ENCODE measurements around the gene MTA3. TPM values are rescaled to one million over a fixed set of nuclear protein-coding genes. Genes with fewer than 3 reads are reported as not detected.

Gene MTA3
- total and polyA plus RNA-seq, 9 of the 15 experiments (the other 6 are each of a cell fraction or from before 2014, with no cell fraction given) = 12.4 to 39.6 (median 23.5) TPM

DNA sequence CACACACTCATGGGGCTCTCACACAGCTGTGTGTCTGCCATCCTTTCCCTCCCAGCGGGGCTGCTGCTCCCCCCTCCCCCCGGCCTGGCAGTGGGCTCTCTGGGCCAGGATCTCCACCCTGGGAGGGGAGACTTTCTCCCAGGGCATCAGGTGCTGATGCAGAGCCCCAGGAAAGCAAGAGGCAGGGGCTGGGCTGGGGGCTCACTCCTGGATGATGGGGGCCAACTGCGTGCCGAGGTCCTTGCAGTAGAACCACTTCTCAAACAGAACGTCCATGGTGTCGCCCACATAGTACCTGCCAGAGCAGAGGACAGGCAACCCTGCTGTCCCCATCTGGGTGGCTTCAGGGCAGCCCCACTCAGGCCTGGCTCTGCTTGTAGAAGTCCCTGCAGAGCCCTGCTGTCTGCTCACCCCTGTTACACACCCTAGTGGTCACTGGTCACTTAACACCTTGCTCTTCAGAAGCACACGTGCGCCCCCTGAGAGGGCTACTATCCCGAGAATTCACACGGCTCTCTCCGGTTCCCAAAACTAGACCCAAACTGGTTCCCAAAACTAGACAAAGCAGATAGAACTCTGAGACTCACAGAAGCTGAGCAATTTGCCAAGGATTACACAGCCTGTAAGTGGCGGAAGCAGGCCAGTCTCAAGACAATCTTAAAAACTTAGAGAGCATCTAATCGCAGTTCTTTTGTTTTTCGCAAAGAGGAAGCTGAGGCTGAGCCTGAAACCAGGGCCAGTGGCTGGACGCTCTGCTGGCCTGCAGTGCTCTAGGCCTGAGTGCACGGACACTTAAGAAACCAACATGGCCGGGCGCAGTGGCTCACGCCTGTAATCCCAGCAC, 202.1 kb downstream of the MTA3 start (continued):
- TF ChIP-seq, protein P1, sequence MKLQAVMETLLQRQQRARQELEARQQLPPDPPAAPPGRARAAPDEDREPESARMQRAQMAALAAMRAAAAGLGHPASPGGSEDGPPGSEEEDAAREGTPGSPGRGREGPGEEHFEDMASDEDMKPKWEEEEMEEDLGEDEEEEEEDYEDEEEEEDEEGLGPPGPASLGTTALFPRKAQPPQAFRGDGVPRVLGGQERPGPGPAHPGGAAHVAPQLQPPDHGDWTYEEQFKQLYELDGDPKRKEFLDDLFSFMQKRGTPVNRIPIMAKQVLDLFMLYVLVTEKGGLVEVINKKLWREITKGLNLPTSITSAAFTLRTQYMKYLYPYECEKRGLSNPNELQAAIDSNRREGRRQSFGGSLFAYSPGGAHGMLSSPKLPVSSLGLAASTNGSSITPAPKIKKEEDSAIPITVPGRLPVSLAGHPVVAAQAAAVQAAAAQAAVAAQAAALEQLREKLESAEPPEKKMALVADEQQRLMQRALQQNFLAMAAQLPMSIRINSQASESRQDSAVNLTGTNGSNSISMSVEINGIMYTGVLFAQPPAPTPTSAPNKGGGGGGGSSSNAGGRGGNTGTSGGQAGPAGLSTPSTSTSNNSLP (IDR thresholded peaks at IDR 0.05; ENCODE audit: borderline replicate concordance, low read depth, low read length) = no peak
- TF ChIP-seq, protein P2, sequence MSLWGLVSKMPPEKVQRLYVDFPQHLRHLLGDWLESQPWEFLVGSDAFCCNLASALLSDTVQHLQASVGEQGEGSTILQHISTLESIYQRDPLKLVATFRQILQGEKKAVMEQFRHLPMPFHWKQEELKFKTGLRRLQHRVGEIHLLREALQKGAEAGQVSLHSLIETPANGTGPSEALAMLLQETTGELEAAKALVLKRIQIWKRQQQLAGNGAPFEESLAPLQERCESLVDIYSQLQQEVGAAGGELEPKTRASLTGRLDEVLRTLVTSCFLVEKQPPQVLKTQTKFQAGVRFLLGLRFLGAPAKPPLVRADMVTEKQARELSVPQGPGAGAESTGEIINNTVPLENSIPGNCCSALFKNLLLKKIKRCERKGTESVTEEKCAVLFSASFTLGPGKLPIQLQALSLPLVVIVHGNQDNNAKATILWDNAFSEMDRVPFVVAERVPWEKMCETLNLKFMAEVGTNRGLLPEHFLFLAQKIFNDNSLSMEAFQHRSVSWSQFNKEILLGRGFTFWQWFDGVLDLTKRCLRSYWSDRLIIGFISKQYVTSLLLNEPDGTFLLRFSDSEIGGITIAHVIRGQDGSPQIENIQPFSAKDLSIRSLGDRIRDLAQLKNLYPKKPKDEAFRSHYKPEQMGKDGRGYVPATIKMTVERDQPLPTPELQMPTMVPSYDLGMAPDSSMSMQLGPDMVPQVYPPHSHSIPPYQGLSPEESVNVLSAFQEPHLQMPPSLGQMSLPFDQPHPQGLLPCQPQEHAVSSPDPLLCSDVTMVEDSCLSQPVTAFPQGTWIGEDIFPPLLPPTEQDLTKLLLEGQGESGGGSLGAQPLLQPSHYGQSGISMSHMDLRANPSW (CRISPR knock-in tag; IDR thresholded peaks at IDR 0.05) = 0 out of 2 replicates have a peak, but pooled peaks have one; percentile 79
- TF ChIP-seq CBX5 (IDR thresholded peaks at IDR 0.05; ENCODE audit: borderline replicate concordance, low read depth) (no peak), HMG20A (CRISPR knock-in tag; conservative IDR thresholded peaks at IDR 0.05) (no peak), CREM (IDR thresholded peaks at IDR 0.05; ENCODE audit: low read depth) (0 out of 2 replicates have a peak, but pooled peaks have one; percentile 31), ZNF780A (CRISPR knock-in tag; IDR thresholded peaks at IDR 0.05) (no peak), PURB (CRISPR knock-in tag; IDR thresholded peaks at IDR 0.05; ENCODE audit: low read depth) (no peak), ZBTB7A (IDR thresholded peaks at IDR 0.05; ENCODE audit: borderline replicate concordance, control insufficient read depth, low read depth, low read length) (peak; percentile 51; the same call in 1 of the 2 replicates), TSC22D4 (tag; IDR thresholded peaks at IDR 0.05) (no peak), RAD21 (CRISPR knock-in tag; conservative IDR thresholded peaks at IDR 0.05 in 1 of 2, IDR thresholded peaks at IDR 0.05 in 1 of 2) (peak; percentile 68 to 89), YBX1 (IDR thresholded peaks at IDR 0.05) (no peak), TARDBP (IDR thresholded peaks at IDR 0.05) (no peak), NFE2L1 (tag; IDR thresholded peaks at IDR 0.05; ENCODE audit: borderline replicate concordance, low read depth) (no peak), ZZZ3 (IDR thresholded peaks at IDR 0.05) (no peak), PHF20 (IDR thresholded peaks at IDR 0.05; ENCODE audit: partially characterized antibody) (no peak), ZNF224 (CRISPR knock-in tag; IDR thresholded peaks at IDR 0.05) (no peak)
- TF ChIP-seq, protein P3, sequence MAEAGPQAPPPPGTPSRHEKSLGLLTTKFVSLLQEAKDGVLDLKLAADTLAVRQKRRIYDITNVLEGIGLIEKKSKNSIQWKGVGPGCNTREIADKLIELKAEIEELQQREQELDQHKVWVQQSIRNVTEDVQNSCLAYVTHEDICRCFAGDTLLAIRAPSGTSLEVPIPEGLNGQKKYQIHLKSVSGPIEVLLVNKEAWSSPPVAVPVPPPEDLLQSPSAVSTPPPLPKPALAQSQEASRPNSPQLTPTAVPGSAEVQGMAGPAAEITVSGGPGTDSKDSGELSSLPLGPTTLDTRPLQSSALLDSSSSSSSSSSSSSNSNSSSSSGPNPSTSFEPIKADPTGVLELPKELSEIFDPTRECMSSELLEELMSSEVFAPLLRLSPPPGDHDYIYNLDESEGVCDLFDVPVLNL (CRISPR knock-in tag; IDR thresholded peaks at IDR 0.05; ENCODE audit: low read depth) = no peak
- TF ChIP-seq, protein P4, sequence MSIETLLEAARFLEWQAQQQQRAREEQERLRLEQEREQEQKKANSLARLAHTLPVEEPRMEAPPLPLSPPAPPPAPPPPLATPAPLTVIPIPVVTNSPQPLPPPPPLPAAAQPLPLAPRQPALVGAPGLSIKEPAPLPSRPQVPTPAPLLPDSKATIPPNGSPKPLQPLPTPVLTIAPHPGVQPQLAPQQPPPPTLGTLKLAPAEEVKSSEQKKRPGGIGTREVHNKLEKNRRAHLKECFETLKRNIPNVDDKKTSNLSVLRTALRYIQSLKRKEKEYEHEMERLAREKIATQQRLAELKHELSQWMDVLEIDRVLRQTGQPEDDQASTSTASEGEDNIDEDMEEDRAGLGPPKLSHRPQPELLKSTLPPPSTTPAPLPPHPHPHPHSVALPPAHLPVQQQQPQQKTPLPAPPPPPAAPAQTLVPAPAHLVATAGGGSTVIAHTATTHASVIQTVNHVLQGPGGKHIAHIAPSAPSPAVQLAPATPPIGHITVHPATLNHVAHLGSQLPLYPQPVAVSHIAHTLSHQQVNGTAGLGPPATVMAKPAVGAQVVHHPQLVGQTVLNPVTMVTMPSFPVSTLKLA (conservative IDR thresholded peaks at IDR 0.05) = peak; percentile 48 to 66

Measured in K562 (cell line).